Stimulated activated CD4-positive, alpha-beta T cell treated with anti-CD3 and anti-CD28 coated beads, Interleukin-2, amount 100 ng/mL, for 4 hours (primary cell): Measurements from ENCODE around the gene SCP2.

ENCODE experiments used
- DNase-seq: peaks from one replicate; pipeline ENCODE4 v3.0.0-alpha.2; 2020; ENCODE audit warnings: low read depth

Gene SCP2, protein sequence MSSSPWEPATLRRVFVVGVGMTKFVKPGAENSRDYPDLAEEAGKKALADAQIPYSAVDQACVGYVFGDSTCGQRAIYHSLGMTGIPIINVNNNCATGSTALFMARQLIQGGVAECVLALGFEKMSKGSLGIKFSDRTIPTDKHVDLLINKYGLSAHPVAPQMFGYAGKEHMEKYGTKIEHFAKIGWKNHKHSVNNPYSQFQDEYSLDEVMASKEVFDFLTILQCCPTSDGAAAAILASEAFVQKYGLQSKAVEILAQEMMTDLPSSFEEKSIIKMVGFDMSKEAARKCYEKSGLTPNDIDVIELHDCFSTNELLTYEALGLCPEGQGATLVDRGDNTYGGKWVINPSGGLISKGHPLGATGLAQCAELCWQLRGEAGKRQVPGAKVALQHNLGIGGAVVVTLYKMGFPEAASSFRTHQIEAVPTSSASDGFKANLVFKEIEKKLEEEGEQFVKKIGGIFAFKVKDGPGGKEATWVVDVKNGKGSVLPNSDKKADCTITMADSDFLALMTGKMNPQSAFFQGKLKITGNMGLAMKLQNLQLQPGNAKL

DNA sequence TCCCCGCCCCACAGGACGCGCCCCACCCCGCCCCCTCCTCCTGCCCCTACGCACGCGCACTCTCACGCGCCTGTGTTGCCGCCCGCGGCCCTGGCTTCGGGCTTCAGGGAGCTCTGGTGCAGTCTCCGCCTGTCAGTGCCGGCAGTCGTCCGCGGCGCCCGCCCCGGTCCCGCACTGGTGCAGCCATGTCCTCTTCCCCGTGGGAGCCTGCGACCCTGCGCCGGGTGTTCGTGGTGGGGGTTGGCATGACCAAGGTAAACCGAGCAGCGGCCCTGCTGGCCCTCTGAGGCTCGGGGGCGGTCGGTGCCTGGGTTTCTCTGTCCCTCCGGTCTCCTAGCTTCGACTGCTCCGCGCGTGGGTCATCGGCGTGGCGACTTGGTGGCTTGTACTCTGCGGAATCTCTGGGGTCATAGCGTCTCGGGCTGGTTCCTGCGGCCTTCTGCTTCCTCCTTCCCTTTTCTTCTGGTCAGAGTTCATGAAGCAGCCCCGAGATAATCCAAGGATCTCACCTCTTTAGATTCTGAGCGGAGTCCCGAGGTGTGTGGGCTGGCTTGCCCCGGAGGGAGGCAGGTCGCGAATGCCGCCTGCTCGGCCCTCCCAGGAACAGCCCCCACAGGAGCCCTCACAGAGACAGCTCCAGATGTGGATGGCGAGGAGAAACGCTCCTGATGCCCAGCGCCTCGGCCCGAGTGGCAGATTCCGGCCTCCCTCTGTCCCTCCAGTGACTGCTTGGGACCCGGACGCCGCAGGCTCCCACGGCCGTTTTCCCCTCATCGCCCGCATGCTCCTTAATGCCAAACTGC lies at the start of gene SCP2:
Gene SCP2 (plus strand): TSS at position 65 of the 803 bp plus-strand sequence. CDS start 121 bp downstream, at position 186.
- DNase-seq: peak; percentile 70

DNA sequence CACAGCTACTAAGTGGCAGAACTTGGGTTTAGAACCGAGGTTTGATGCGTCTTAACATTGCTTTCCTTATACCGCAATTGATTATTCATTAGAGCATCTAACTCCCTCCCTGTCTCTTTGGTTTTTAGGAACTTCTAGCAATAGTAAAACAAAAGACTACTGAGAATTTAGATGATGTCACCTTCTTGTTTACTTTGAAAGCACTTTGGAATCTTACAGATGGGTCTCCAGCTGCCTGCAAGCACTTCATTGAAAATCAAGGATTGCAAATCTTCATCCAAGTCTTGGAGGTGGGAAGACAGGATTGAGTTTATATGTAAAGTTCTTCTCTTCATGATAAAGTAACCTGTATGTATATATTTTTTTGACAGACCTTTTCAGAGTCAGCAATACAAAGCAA lies 49.5 kb upstream of the SCP2 start:
- no peak for DNase-seq

DNA sequence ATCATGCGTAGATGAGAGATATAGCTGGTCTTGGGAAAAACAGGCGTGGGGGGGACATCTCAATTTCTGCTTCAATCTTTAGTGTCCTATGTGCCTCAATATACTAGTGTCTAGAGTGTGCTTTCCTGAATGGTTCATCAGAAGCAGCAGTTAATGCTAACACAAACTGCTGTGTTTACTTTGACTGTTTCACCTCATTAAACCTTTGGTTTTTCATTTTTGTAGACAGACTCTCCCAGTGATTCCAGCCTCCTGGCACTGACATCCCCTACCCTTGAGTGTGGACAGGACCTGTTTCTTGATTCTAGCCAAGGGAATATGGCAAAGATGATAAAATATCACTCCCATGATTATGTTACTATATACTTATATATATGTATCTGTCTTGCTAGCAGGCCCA lies 46.9 kb upstream of the SCP2 start:
- DNase-seq: no peak

DNA sequence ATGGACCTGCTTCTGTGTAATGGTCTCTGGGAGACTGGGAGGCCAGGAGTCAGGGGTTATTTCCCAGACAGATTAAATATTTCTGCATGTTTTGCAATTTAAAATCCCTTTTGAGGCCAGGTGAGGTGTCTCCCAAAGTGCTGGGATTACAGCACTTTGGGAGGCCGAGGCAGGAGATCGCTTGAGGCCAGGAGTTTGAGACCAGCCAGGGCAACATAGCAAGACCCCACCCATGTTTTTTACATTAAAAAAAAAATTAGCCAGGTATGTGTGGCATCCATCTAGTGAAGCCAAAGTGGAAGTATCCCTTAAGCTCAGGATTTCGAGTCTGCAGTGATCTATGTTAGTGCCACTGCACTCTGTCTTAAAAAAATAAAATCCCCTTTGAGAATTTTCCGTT lies 39.6 kb upstream of the SCP2 start:
- no peak for DNase-seq

DNA sequence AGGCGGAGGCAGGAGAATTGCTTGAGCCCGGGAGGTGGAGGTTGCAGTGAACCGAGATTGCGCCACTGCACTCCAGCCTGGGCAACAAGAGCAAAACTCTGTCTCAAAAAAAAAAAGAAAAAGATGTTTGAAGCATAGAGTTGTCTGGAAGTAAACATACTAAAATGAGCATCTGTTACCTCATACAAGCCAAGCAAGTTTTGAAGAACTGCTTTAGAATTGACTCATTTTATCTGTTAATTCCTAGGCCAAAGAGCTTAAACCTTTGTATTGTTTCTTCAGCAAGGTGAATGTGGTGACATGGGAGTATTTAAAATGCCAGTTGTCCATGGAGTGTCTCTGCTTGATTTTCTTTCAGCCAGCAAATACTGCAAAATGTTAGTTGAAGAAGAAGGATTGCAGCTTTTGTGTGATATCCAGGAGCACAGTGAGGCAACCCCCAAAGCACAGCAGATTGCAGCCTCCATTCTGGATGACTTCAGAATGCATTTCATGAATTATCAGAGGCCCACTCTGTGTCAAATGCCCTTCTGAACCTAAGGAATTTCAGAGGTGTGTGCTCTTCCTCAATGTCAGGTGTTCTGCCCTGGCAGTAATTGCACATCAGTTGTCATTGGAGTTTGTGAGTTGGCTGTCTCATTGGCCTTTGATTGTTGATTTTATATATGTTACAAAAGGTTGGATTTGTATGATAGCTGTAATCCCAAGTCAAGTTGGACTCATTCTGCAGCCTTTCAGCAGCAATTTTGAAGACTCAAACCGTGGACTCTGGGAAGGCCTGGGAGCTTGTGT lies 34.5 kb upstream of the SCP2 start:
- DNase-seq: no peak

DNA sequence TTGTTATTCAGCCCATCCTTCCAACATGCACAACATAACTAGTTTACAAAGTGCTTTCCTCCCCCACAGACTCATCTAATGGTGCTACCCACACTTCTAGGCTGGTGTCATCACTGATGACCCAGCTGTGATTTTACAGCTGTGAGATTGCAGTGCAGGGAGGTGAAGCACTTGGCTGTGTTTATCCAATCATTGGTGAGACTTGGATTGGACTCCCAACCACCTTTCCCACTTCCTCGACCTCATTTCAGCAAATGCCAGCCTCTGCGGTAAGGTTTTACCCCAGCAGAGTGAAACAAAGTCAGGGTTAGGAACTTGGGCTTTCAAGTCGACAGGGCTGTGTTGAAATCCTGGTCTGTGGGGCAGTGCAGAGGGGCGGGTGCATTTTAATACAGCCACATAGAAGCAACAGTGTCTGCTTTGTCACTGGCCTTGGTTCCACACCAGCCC lies 27.6 kb upstream of the SCP2 start:
- no peak for DNase-seq

DNA sequence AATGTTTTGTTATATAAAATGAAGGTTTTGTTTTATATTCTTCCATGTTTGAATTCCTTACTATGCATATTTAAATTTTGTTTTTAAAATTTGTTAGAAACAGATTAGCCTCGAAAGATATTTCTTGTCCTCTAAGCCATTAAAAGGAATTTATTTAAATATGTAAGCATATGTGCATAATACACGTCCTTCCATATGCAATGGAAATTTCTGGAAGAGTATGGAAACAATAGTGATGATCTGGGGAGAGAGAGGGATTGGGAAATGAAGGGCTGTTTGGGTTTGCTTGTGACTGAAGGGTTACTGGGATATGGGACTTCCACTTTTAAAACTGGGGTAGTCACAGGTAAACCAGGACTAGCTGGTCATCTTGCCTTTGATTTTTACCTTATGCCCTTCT lies 26.7 kb upstream of the SCP2 start:
- no peak for DNase-seq

DNA sequence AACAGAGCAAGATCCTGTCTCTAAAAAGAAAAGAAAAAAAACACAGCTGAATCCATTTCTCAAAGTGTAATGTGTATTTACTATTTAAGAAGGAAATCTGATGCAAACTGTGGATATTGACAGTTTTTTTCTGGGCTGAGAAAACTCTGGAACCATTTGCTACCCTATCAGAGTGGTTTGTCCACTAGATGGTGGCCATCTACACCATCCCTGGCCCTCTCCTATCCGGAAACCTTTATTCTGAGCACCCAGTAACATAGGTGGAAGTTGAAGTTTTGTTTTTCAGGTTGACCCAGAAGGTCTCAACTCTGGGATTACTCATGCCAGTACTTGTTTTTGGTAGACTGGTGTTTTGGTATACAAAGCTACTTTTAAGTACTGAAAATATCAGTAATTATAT lies 25.7 kb upstream of the SCP2 start:
- no peak for DNase-seq

DNA sequence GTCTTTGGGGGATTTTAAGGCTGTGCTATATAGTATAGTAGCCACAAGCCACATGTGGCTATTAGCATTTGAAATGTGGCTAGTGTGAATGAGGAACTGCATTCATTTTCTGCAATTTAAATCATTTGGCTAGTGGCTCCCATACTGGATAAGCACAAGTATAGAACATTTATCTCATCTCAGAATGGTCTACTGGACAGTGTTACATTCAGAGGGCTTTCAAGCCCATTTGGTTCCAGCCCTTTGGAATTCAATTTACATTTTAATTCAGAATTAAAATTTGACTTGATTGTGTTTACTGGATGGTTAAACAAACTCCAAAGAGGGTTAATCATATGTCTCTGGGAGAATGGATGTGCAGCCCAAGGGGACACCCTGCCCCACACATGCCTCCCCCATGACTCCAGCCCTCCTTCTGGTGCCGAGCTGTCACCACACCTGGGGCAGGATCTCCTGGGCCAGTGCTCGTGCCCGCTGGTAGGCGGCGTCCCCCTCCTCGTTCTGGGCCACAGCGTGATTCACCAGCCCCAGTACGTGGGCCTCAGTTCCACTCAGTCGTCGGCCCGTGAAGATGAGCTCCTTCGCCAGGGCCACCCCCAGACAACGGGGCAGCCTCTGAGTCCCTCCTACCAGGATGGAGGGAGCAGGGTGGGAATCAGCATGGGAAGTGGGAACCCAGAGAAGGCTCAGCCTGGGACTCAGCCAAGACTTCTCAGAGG lies 22.7 kb upstream of the SCP2 start:
- DNase-seq: no peak

DNA sequence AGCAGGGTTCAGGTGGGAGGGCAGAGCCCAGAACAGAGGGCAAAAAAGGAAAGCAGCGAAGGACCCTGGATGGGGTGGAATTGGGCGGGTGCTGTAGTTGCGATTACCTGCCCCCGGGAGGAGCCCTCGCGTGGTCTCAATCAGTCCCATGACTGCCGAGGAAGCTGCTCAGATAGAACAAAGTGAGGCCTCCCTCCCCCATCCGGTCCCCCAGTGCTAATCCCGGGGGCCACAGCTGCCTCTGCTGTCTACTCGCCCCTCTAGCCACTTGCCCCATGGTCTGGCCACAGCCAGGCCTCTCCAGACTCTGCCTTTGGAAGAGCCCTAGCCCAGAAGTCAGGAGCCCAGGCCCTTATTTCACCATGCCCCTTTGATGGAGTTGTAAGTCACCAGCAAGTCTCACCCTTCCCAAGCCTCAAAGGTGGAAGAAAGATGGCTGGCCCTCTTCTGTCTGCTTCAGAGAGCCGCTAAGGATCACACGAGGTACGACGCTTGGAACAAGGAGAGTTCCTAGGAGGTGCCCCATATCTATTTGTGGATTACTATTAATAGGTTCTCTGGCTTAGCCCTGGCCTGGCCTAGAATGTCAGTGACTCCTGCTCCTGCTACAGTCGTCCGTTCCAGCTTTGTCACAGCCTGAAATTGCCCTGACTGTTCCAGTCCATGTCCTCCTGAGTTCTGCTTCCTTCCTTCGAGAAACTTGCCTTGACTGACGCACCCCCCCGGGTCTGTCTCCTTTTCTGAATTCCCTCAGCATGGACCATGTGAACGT lies 22.0 kb upstream of the SCP2 start:
- no peak for DNase-seq

DNA sequence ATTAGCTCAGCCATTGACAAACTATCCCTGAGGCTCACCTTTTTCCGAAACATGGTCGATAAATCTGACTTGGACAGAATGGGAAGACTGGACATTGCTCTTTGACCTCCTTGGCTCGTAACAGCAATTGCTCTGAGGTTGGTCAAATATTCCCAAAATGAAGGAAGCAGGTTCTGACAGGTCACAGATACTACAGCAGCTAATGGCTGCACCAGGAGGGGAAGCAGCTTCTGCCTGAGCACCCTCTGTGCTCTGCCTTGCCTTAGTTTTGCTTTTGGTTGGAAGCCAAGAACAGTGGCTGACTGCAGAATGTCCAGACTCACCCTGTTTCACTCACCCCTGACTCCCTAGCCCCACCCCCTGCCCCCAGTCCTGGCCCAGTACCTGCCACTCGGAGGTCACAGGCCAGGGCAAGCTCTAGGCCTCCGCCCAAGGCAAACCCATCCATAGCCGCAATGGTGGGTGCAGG lies 20.9 kb upstream of the SCP2 start:
- DNase-seq: no peak

DNA sequence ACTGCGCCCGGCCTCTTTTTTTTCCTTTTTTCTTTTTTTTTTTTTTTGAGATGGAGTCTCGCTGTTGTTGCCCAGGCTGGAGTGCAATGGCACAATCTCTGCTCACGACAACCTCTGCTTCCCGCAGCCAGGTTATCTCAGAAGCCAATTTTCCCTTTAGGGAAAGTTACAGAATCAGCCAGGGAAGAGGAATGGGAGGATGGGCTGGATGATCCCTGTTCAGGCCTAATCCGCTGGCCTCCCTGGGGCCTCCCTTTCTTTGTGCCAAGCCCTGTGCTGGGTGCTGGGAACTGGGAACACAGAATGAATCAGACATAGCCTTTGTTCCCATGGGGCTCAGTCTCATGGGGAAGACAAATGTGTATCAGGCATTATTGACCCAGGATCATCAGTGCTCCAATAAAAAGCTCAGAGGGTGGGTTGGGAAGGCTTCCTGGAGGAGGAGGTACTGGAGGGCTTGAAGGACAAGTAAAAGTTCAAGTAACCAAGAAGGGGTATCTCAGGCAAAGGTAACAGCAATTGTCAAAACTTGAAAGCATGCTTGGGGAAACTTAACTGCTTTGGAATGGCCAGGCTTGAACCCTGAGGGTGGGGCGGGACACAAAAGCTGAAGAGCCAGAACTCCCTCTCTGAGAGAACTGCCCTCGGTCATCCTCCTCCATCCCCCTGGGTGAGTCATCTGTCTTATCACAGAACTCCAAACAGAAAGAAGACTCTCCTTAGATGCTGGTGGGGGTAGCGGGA lies 19.8 kb upstream of the SCP2 start:
- DNase-seq: no peak

DNA sequence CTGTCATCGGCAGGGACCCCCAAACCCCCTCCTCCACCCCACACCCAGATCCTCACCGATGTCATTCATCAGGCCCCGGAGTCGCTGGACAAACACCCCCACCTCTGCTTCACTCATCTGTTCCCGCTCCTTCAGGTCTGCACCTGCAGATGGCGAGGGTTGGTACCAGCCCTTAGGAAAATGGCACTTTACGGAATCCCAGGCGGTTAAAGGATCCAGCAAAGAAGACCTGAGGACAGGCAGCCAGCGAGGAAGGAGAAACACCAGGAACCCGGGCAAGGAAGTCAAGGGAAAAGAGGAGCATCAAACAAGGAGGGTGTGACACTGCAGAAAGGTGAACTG lies 19.3 kb upstream of the SCP2 start:
- no peak for DNase-seq

DNA sequence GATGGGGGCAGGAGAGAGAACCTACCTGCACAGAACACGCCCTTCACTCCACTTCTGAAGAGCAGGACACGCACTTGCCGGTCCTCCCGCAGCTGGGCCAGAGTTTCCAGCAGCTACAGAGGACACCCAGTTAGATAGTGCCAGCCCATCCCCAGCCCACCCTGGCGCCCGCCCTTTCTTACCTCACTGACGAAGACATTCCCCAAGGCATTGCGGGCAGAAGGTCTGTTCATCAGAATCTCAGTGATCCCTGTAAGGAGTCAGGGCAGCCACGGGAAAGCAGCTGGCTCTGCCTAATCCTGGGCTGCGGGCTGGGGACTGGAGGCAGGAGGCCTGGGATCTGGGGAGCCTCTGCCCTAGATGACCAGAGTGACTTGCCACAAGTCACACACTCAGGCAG lies 15.5 kb upstream of the SCP2 start:
- DNase-seq: no peak

DNA sequence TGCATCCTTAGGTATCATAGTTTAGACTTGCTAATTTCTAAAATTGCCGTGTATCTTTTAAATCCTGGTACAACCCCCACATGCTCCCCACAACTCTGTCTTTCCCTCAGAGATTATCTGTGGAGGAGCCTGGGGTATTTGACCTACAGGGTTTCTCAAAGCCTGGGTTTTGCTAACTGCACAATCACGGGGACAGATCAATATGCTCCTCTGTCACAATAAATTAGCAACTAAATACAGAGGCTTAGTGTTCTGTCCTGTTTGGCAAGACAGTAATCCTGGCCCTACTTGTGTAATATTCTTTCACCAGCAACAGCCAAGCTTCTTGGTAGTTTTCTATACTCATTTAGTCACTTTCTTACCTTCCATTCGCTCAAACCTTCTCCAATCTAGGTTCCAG lies 14.1 kb upstream of the SCP2 start:
- no peak for DNase-seq

DNA sequence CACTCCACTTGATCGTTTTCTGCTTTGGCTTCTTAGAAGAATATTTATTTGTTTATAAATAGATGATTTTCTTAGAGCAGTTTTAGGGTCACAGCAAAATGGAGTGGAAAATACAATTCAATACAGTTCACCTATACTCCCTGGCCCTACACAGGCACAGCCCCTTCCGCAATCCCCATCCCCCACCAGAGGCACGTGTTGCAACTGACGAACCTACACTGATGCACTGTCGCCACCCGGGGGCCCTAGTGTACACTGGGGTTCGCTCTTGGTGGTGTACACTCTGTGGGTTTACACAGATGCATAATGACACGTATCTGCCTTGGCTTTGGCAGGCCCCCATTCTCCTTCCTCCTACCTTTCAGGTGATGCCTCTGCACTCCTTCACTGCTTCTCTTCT lies 13.5 kb upstream of the SCP2 start:
- no peak for DNase-seq

DNA sequence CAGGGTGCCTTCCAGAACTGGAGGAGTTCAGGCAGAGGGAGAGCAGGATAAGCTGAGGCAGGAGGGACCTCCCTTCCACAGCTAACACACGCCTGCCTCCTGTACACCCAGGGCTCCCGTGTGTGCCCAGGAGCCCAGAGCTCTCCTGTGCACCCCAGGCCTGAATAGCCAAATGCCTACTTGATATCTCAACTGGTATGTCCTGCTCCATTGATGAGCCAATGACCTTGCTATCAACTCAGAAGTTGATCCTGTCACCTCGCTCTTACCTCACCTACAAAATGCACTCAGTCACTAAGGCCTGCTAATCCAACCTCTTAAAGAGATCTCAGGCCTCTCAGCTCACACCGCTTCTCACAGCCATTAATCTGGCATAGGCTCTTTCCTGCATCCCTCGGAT lies 12.6 kb upstream of the SCP2 start:
- DNase-seq: no peak

DNA sequence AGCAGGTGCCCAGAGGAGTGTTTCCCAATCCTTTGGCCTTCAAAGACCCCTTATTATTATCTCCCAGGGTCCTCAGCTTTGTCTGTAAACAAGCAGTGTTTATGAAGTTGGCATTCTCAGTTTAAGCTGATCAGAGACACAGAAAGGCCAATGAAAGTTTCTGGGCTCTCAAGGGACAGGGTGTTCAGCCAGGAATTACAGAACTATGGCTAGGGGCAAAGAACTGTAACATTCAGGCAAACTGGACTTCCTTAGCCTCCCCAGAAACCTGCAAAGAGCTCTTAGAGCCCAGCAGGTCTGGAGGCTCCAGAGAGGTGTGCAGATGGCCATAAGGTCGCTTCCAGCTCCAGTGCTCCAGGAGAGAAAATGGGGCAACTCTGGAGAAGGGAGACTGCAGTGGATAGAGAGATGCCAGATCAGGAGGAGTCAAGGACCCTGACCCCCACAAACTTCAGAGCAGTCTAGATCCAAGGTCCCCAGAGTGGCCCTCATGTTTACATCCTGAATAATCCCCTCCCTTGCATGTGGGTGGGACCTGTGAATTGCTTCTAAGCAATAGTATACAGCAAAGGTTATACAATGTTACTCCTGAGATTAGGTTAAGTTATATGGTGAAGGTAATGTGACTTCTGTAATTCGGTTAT lies 11.7 kb upstream of the SCP2 start:
- no peak for DNase-seq

DNA sequence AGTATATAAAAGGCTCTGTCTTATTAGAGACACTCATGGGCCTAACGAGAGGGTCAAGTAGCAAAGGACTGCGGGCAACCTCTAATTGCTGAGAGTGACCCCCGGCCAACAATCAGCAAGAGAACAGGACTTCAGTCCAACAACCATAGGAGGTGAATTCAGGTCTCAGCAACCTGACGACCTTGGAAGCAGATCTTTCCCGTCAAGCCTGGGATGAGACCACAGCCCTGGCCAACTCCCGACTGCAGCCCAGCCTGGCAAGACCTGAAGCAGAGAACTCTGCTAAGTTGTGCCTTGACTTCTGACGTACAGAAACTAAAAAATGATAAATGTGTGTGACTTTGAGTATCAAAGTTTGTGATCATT lies 11.2 kb upstream of the SCP2 start:
- DNase-seq: no peak
